GM21717 (cell line): ENCODE results near the gene SMARCAL1.

Experiments used
- ATAC-seq: cut with Tn5 transposase; IDR thresholded peaks from one replicate; pipeline ENCODE4 v1.9.1; 2021; ENCODE audit warnings: mild to moderate bottlenecking, moderate library complexity; ENCODE audit not compliant: unreplicated experiment

The SMARCAL1 gene

GRCh38 chr2:216527600-216527999 lies 115.3 kb downstream of the SMARCAL1 start:
- ATAC-seq, result no peak

- ATAC-seq, result no peak
Observed at GRCh38 chr2:216532562-216532961, 120.3 kb downstream of the SMARCAL1 start.
